MM.1S (cell line): ENCODE results near the gene TPST1.

Experiments
- CTCF ChIP-seq: fragments of 300-600 bp; sonication (generic); IDR thresholded peaks from 2 replicates; pipeline ENCODE4 v1.5.1; 2016; ENCODE audit warnings: antibody characterized with exemption, low read length, mixed read lengths
- EZH2 ChIP-seq: fragments of 300-600 bp; sonication (generic); optimal IDR thresholded peaks from 2 replicates; pipeline ENCODE3; 2017; ENCODE audit warnings: low read depth, mild to moderate bottlenecking, antibody characterized with exemption, low read length, mixed read lengths
- EZH2phosphoT487 ChIP-seq: fragments of 300-600 bp; sonication (generic); IDR thresholded peaks from 2 replicates; pipeline ENCODE4 v1.6.1; 2018; ENCODE audit warnings: antibody characterized with exemption, low read length

- TF ChIP-seq CTCF, result no peak
- no peak for TF ChIP-seq EZH2phosphoT487
- TF ChIP-seq EZH2, result no peak
Measured at GRCh38 chr7:66187905-66188304, 17.2 kb upstream of the TPST1 start.
